G401 (cell line): ENCODE results near the gene NCBP1. TPM values are rescaled to one million over a fixed set of nuclear protein-coding genes. Genes with fewer than 3 reads are reported as not detected.
A peak's percentile ranks its signal among the peaks of the same experiment; 100 is the strongest.
"Not testable (repeated sequence)": the region's sequence is repeated elsewhere in the genome, so short reads cannot be mapped to it uniquely, and the experiment has no call there.

ENCODE experiments used
- DNase-seq: peaks from one replicate; pipeline ENCODE4 v3.0.0-alpha.2; 2015; ENCODE audit warnings: low spot score
- in situ Hi-C: cut with HindIII; loops from 2 replicates; pipeline ENCODE4 v1.10.0; 2016; ENCODE audit warnings: low sequenced_read_pairs, mixed read lengths
- total RNA-seq: library from RNA; depleted of rRNA; stranded (reverse); fragments of >200 nt; shearing (Covaris generic); gene quantifications from 2 replicates; pipeline ENCODE4 v1.2.3, GENCODE V29; 2014

The NCBP1 gene
- total RNA-seq, 1 experiment from 2014 or later: 45.5 TPM

DNA sequence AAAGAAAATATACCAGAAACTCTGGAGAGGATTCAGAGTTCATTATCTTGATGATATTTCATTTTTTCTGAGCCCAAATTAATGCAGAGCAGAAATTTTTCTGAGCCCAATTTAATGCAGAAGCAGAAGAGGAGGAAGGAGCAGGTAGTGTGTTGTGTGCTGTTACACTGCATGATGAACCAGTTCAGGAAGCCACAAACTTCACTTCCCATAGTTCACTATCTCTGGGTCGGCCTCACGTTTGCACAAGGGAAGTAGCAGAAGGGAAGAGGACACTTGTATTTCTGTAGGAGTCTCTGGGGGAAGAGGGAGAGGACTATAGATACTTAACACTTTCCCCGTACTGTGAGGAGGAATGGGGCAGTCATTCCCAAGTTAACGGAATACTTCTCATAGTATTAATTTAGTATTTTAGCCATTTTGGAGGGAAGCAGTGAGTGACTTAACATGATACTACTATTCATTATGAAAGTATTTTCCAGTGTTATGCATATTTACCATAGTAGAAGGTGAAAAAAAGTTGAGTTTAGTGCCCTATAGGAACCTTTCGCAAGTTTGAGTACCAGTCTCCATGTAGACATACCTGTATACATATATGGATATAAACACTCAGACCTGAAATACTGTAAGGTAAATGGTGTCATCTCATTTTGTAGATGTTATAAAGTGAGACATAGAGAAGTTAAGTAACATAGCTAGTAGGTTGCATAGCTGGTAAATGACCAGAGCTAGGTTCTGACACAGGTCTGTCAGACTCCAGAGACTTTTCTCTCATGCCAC lies 33.5 kb downstream of the NCBP1 start:
- DNase-seq: no peak
- in situ Hi-C loops: no loop called here

GRCh38 chr9:97668485-97668884 lies 34.9 kb downstream of the NCBP1 start:
- in situ Hi-C loops: no loop called here
- no peak for DNase-seq

GRCh38 chr9:97670586-97670985 lies 37.0 kb downstream of the NCBP1 start:
- in situ Hi-C loops: no loop called here
- no peak for DNase-seq

DNA sequence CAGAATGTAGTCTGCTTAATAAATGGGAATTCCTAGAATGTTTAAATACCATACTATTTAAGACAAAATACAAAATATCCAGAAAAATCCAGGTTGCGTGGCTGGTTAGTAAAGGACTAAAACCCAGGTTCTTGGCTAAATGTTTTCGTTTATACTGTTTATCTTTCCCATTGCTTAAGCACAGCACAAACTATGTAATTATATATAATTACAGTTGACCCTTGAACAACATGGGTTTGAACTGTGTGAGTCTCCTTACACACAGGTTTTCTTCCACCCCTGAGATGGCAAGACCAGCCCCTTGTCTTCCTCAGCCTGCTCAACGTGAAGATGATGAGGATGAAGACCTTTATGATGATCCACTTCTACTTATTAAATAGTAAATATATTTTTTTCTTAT lies 38.8 kb downstream of the NCBP1 start:
- DNase-seq: no peak
- in situ Hi-C loops: no loop called here

GRCh38 chr9:97673922-97674321 lies 40.3 kb downstream of the NCBP1 start:
- in situ Hi-C loops: no loop called here

GRCh38 chr9:97675655-97676054 lies 42.0 kb downstream of the NCBP1 start:
- in situ Hi-C loops: no loop called here
- no peak for DNase-seq

More at GRCh38 chr9:97673922-97674321, 40.3 kb downstream of the NCBP1 start:
- DNase-seq: no peak

DNA sequence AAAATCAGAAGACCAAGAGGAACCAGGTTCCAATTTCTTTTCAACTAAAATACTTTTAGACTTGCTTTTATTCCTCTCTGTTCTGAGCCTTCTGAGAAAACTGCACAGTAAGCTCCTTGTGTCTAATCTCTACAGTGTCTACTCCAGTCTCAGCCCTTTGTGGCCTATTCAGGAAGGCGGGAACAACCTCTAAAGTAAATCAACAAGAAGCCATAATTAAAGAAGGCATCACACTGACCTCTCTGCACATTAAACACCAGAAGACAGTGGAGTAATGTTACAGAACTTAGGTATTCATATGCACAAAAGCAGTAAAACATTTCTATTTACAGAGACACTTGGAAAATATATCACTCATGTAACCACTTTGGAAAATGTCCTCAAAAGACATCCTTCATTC lies 48.6 kb downstream of the NCBP1 start:
- in situ Hi-C loops: no loop called here
- DNase-seq: no peak

GRCh38 chr9:97688654-97689053 lies 55.0 kb downstream of the NCBP1 start:
- in situ Hi-C loops: no loop called here
- no peak for DNase-seq

GRCh38 chr9:97689401-97690180 lies 56.0 kb downstream of the NCBP1 start:
- no peak for DNase-seq
- in situ Hi-C loops: no loop called here

DNA sequence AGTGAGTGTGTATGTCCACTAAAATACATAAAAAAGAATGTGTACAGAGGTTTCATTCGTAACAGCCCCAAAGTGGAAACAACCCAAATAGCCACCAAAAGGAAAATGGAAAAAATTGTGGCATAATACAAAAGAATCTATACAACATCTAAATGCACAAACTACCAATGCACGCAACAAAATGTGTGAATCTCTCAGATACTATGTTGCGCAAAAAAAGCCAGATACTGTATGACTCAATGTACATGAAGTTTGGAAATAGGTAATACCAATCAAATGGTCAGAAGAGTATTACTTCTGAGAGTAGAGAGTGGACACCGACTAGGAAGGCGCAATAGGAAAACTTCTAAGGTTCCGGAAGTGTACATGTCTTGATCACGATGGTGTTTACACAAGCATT lies 61.1 kb downstream of the NCBP1 start:
- in situ Hi-C loops: no loop called here
- DNase-seq: no peak

DNA sequence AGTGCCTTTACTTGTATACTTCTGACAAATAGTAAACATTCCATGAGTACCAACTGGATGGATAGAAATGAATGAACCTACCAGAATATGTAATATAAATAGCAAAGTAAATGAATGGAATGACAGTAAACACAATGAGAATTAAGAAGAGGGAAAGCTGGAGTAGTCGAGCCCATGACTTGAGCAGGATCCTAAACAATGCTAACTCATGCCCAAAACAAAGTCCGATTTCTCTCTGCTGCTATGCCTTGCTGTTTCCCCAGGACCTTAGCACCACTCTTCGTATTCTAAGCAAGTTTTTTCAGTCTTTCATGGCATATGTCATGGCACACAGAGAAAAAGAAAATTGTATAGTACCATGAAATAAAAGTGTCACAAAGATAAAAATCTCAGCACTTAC lies 61.8 kb downstream of the NCBP1 start:
- in situ Hi-C loops: no loop called here
- DNase-seq: no peak

- DNase-seq: no peak
- in situ Hi-C loops: no loop called here
Observed at GRCh38 chr9:97695995-97696802, 62.6 kb downstream of the NCBP1 start.

GRCh38 chr9:97696803-97697601 lies 63.4 kb downstream of the NCBP1 start, which contains the start of gene XPA:
TSS of gene XPA (minus strand) at chr9:97697340. CDS start at chr9:97697292, 48 bp downstream.
- in situ Hi-C loops: no loop called here
- DNase-seq: peak; percentile 94

DNA sequence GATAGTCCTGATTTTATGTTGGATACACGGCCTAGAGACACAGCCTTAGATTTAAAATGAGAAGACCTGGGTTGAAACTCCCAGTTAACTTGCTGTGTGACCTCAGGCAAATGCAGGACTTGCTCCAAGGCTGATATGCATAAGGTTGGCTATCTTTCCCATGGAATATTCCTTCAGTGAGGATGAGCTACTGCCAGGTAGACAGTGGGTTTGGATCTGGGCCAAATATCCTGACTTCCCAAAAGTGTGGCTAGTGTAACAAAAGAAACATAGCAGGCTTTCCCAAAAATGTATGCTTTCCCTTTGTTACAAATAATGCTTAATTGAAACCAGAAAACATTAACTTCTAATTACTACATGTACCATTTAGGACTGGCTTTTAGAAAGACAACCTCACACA lies 64.2 kb downstream of the NCBP1 start:
- in situ Hi-C loops: no loop called here
- DNase-seq: peak; percentile 39

DNA sequence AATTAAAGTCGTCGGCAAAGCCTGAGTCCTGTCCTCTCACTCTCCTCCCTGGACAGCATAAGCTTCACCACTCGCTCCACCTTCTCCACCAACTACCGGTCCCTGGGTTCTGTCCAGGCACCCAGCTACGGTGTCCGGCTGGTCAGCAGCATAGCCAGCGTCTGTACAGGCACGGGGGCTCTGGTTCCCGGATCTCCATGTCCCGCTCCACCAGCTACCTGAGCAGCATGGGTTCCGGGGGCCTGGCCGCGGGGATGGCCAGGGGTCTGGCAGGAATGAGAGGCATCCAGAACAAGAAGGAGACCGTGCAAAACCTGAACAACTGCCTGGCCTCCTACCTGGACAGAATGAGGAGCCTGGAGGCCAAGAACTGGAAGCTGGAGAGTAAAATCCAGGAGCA lies 65.2 kb downstream of the NCBP1 start:
- no peak for DNase-seq
- in situ Hi-C loops: no loop called here

GRCh38 chr9:97699281-97699680 lies 65.7 kb downstream of the NCBP1 start:
- in situ Hi-C loops, DNase-seq: not testable (repeated sequence)

- in situ Hi-C loops, DNase-seq: not testable (repeated sequence)
Observed at GRCh38 chr9:97699824-97700223, 66.2 kb downstream of the NCBP1 start.

- in situ Hi-C loops: no loop called here
- DNase-seq: no peak
Observed at GRCh38 chr9:97703437-97704344, 70.1 kb downstream of the NCBP1 start.
